ENCODE measurements around the gene GDA.

DNA sequence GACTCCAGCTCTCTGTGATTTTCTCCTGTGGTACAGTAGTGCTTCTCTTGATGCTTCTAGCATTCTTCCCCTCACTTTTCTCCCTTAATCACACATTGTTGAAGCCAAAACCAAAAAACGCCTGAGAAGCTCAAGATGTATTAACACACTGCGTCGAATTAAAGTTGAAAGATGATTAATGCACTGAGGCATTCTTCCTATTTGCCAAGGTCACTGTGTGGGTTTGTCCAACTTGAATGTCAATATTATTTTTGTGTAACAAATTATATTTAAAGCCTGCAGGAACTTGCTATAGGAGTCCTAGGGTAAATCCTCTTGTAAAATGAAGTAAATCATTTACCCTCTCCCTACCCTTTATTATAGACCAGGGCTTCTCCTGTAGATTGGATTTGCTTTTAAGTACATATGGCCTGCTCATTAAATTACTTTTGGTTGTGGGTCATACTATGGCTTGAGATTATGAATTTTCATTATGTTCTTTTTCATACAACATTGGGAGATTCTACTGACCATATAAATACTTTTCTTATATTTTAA, 68.1 kb downstream of the GDA start:
- TF ChIP-seq POLR2A (IDR thresholded peaks at IDR 0.05) (no peak), POLR2AphosphoS5 (IDR thresholded peaks at IDR 0.05) (no peak)
- TF ChIP-seq, protein P1, sequence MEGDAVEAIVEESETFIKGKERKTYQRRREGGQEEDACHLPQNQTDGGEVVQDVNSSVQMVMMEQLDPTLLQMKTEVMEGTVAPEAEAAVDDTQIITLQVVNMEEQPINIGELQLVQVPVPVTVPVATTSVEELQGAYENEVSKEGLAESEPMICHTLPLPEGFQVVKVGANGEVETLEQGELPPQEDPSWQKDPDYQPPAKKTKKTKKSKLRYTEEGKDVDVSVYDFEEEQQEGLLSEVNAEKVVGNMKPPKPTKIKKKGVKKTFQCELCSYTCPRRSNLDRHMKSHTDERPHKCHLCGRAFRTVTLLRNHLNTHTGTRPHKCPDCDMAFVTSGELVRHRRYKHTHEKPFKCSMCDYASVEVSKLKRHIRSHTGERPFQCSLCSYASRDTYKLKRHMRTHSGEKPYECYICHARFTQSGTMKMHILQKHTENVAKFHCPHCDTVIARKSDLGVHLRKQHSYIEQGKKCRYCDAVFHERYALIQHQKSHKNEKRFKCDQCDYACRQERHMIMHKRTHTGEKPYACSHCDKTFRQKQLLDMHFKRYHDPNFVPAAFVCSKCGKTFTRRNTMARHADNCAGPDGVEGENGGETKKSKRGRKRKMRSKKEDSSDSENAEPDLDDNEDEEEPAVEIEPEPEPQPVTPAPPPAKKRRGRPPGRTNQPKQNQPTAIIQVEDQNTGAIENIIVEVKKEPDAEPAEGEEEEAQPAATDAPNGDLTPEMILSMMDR (IDR thresholded peaks at IDR 0.05 in 8 of 11, conservative IDR thresholded peaks at IDR 0.05 in 3 of 11) = no peak
